Measurements from ENCODE around the gene TEDC1.

Gene TEDC1

DNA sequence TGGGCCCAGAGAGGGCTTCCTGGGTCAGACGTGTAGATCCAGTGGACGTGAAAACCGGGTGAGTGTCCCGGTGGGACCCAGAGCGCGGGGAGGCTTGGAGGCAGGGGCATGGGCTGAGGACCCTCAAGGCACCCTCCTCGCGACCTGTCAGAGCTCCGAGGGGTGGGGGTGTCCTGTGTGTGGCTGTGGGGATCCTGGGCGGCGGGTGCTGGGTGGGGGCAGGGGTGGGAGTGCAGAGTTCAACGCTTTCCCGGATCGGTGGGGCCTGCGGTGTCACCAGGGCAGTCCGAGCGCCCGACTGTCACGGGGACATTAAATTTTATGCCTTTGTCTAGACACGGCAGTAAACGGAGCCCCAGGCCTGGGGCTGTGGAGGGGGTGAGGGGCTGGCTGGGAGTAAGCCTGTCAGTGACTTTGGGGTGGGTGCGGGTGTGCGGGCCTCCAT, 36.4 kb downstream of the TEDC1 start:
- FAIRE-seq: no peak

DNA sequence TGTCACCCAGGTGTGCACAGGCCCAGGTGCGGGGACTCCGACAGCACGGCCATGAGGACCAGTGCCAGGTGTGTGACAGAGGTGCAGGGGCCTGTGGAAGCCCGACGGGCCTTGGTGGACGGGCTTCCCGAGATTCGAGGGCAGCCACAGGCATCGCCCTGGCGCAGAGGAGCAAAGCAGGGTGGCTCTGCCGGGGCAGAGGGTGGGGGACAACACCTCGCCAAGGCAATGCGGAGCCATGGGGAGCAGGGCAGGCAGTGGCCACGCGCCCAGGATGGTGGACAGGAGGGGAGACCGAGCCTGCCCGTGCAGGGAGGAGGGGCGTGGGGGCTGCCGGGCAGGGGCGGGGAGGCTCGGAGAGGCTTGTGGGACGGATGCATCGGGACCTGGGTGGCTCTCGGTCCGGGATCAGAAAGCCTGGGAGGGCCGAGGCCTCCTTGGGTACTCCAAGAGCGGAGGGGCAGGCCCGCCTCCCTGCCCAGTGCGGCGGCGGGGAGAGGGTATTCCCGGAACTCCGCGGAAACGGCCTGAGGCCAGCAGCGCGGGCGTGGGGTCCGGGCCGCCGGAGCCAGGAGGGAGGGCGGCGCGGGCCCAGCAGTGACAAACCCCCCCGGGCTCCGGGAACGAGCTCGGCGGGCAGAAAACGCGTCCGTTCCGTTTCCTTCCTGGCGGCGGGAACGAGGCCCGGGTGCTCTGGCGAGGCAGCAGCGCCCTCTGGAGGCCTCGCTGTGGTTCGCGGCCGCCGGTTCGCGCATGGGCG, 37.0 kb downstream of the TEDC1 start:
- FAIRE-seq: no peak

DNA sequence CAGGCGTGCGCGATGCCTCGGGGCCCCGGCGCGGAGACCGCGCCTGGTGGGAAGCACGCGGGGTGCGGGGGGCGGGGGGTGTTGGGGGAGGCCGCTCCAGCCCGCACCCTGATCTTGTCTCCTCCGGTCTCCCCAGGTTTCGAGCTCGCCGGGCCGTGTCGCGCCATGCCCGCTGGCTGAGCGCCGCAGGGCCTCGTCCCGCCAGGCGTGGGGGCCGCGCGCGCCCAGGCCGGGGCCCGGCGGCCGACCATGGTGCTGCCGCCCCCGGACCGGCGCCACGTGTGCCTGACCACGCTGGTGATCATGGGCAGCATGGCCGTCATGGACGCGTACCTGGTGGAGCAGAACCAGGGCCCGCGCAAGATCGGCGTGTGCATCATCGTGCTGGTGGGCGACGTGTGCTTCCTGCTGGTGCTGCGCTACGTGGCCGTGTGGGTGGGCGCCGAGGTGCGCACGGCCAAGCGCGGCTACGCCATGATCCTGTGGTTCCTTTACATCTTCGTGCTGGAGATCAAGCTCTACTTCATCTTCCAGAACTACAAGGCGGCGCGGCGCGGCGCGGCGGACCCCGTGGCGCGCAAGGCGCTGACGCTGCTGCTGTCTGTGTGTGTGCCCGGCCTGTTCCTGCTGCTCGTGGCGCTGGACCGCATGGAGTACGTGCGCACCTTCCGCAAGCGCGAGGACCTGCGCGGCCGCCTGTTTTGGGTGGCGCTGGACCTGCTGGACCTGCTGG, 37.7 kb downstream of the TEDC1 start:
- no peak for FAIRE-seq

DNA sequence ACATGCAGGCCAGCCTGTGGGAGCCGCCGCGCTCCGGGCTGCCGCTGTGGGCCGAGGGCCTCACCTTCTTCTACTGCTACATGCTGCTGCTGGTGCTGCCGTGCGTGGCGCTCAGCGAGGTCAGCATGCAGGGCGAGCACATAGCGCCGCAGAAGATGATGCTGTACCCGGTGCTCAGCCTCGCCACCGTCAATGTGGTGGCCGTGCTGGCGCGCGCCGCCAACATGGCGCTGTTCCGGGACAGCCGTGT, 38.2 kb downstream of the TEDC1 start:
- no peak for FAIRE-seq

DNA sequence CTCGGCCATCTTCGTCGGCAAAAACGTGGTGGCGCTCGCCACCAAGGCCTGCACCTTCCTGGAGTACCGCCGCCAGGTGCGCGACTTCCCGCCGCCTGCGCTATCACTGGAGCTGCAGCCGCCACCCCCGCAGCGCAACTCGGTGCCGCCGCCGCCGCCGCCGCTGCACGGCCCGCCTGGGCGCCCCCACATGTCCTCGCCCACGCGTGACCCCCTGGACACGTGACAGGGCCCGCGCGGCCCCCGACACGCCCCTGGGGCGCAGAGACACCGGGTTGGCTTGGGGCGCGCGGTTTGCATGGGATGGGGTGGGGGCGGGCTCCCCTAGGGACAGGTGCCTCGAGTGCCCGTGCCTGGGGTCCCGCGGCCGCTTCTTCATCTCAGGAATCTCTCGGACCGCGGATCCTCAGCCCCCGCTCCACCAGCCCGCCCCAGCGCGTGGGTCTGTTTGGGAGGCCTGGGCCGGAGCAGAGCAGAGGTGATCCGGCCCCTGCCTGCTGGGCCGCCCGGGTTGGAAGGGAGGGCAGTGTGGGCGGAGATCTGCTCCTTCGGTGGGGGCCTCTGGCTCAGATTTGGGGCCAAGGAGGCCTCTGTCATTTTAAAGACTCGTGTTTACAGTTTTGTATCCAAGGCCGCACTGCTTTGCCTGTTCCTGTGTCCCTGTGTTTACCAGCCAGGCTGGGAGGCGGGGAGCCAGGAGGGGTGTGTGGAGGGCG, 38.7 kb downstream of the TEDC1 start:
- no peak for FAIRE-seq

DNA sequence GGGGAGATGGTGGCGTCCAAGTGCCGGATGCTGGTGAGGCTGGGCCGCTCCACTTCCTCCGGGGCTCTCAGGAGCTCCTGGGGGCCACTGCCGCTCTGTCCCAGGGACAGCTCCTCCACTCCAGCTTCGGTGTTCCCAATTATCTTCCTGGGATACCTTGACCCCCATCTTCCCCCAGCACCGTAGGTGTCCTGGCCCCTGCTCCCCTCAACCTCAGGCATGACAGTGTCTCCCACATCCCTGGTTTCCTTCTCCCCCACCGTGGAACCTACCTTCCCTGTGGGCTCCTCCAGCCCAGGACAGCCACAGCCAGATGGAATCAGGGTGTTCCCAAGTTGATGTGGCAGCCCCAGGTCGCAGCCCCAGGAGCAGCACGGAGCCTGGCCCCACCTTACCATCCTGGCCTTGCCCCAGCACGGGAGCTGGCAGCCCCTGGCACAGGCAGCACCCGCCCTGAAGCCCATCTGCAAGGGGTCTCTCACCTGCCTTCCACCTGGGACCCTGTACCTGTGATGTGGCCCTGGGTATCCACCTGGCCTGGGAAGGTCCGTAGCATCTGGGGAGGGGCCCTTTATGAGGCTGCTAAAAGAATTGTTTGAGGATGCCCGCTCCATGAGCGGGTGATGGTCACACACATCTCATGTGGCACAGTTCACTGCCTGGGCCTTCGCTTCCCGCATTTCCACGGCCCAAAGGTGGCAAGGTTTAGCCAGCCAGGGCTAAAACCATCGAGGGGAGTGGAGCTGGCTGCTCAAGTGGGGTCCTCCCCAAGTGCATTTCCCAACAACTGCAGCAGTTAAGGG, 39.4 kb downstream of the TEDC1 start:
- no peak for FAIRE-seq

DNA sequence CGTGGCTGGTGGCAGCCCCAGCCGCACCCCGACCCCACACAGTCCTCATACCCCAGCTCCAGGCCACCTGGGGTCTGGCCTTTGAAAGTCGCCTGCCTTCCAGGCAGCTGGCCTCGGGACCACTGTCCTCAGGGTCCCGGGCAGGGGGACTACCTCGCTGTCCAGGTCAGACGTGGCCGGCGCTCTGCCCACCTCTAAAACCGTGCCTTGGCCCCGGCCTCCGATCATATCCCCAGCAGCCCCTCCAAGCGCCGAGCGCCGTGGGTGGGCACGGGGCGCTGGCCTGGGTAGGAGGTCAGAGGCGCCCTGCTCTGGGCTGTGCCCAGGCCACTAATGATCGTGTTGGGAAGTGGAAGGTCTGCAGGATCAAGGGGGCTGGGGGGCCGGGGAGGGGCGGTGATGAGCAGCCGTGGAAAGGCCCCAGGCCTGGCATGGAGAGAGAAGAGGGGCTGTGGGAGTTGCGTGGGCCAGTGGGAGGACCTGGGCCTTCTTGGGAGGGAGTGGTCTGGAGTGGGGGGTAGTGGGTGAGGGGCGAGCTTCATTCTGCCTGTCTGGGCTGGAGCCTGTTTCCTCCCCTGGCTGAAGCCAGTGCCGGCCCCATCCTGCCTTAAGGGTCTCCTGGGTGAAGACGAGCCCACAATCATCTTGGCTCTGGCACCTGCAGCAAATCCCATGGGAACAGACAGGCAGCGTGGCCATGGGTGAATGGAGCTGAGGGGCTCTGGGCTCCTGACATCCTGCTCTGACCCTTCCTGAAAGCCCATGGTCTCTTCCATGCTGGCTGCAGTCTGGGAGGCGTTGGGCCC, 40.2 kb downstream of the TEDC1 start:
- no peak for FAIRE-seq

DNA sequence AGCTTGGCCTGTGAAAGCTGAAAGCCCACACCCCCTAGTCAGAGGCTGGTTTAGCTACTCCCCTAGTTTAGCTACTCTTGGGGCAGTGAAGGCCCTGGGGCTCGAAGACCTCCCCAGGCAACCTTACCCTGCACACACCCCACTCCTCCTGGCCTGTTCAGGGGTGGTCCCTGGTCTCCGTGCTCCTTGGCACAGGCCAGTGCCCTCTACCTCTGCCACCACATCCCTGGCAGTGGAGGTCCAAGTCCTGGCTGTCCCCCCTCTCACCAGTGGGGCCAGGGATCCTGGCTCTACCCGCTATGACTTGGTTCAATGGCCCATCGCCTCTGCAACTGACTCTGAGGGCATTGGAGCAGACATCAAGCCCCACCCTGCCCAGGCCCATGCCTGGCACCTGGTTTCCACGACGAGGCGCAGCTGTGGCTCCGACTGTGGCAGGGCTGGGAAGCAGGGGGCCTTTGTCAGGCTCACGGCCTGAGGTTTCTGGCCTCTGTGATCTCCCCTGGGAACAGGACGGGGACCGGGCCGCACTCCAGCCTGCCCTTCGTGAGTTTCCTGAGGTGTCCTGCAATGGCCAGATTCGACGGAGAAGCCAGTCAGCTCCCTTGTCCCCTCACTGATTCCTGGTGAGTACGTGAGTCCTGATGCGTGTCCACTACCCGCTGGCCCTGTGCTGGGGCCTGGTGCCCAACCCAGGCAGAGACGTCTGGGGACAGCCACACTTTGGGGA, 41.0 kb downstream of the TEDC1 start:
- FAIRE-seq: no peak

DNA sequence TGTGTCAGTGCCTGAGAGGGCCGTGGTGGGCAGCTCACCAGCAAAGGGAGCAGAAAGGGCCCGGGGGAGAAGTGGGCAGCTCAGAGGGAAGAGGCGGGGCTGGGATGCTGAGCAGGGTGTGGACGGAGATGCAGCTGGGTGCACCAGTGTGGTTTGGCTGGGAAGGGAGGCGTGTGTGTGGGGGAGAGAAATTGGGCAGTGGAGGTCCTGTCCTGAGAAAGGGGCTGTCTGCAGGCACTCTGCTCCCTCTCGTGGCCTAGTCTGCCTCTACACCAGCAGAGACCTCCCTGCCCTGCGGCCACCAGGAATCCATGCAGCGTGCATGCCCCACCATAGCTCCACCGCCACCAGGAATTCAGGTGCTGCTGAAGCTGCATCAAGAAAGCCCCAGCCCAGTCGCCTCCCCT, 41.7 kb downstream of the TEDC1 start:
- no peak for FAIRE-seq

DNA sequence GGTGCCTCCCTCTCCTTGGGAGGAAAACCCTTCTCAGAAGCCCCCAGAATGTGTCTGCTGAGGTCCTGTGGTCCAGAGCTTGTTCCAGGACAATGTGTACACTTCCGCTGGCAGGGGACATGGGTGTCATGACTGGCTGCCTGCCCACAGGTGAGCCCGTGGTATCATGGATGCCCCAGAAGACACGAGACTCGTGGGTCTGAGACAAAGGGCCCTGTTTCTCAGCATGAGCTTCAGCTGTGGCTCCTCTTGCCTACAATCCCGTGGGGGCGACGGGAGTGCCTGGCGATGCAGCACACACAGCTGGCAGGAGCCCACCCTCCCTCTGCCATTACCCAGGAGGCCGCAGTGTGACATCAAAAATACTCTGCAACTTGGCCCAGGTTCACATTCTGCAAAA, 42.3 kb downstream of the TEDC1 start:
- FAIRE-seq: no peak

DNA sequence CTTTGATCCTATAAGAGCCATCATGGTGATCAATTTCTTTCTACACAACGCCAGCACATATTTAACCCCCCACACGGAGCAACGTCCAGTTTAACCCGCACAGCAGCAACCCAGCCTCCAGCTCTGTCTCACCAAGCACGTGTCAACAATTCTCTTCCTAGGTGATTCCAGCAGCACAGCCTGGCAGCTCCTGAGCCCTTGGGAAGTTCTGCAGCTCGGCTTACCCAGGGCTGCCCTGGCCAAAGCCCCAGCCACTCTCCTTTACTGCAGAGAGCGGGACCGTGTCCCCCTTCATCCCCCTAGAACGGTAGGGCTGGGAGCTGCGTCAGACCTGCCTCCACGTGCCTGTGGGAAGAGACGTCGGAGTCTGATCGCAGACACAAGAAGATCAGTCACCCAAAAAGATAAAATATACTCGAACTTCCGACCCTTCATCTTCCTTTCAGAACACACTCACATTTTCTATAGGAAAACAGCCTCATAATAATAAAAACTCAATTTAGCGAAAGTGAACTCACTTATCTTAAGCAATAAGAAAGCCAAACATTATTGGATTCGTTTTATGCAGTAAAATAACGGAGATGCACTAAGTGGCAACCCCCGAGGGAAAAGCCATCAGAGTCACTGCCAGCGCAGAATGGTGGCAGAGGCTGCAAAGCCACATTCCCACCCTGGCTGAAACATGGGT, 42.9 kb downstream of the TEDC1 start:
- FAIRE-seq: no peak

DNA sequence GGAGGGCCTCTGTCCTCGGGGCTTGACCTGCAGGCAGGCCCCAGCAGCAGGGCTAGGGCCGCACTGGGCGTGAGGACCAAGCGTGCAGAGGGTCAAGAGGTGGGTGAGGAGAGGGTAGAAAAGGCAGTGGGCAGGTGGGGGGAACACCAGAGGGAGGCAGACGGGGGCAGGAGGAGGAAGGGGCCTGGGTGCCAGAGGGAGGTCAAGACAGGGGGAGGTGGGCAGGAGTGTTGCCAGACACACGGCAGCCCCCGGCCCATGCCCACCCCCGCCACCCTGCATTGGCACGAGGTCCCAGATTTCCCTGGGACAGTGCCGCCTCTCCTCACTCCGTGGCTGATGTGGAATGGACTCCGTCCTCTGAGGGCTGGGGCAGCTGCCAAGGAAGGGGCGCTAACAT, 43.5 kb downstream of the TEDC1 start:
- no peak for FAIRE-seq

DNA sequence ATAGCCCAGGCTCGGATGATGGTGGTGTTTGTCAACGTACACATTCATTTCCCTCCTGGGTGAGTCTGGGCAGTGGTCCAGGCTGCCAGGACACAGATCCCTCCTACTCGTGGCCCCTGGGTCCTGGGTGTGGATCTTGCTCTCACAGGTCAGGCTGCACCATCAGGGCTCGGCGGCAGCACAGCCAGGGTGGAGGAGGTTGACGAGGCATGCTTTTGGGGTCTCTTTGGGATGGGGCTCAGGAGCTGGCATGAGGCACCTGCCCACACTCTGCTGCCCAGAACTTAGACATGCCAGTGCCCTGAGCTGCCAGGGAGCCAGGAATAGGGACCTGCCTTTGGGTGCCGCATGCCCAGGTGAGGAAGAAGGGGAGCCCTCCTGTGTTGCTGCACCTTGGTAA, 45.0 kb downstream of the TEDC1 start:
- FAIRE-seq: no peak

DNA sequence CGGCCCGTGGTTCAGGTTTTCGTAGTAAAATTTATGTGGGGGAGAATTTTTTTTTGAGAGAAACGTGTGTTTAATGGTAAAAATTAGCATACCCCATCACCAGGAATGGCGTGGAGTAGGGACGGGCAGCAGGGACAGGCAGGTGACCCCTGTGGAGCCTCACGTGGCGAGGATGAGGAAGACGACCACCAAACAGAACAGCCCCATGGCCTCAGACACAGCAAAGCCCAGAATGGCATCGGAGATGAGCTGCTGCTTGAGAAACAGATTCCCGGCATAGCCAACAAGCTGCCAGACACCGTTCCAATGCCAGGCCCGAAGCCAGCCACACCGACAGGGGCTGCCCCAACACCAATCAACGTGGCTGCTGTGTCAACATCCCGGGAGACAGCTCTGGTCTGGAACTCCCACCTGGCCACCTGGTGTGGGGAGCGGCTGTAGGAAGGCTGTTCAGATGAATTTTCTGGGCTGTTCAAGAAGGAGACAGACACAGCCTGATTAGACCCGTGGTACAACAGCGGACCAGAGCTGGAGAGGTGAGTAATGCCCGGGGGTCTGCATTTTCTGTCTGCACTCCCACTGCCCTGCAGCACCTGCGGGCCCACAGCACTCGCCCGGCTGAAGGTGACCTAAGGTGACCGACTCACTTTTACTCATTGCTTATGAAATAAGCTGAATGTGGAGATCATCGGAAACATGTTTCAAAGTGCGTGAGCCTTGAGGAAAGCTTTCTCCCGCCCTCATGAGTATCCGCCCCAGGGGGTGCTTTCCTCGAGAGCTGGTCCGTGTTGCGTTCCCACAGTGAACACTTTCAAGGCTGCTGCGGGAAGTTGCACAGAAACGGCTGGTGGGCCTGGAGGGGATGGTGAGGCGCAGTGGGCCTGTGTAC, 45.9 kb downstream of the TEDC1 start:
- no peak for FAIRE-seq

DNA sequence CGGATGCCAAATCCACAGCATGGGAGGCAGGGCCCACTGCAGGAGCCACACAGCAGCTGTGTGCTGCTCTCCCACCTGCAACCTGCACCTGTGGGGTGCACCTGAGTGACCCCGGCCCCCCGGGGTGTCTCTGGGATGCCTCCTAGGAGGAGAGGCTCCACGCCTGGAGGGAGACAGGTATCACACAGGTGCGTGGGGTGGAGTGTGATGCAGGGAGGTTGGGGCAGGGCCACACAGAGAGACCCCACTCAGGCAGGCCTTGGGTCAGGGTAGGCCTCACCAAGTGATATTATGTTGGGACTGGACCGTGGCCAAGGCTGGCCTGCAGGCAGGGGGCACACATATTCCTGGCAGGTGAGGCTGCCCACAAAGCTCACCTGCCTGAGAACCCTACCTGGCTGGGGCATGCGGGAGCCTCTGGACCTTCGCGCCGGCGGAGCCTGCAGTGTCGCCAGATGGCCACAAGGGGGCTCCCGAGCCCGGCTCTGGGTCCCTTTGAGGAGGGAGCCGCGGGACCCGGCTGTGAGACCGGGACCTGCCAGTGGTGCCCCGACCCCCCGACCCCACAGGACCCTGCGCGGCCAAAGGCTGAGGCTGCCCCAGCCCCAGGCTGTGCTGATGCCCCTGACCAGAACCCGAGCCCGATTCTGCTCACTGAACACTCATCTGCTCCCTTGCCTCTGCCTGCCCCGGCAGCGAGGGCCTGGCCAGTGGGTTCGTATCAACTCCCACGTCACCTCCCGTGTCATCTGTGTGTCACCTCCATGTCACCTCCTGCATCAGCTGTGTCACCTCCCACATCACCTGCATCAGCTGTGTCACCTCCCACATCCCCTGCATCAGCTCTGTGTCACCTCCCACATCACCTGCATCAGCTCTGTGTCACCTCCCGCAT, 46.8 kb downstream of the TEDC1 start:
- FAIRE-seq: no peak

DNA sequence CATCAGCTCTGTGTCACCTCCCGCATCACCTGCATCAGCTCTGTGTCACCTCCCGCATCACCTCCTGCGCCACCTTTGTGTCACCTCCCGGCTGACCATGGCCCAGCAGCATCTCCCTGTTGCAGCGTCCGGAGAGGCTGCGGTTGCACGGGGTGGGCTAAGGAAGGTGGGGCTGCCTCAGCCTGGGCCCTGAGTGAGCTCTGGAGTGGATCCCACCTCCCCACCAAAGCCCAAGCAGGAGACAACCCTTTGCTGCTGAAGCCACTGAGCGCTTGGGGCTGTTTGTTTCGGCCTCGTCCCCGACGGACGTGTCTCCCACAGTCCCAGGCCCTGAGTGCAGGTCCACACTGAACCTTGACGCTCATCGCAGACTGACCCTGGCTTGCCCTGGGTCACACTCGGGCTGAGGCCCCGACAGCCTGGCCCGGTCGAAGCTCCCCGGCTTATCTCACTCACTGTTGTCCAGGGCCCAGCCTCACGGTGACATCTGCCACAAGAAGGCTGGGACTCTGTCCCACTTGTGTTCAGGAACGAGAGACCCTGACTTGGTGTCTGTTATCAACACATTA, 47.5 kb downstream of the TEDC1 start:
- FAIRE-seq: no peak

DNA sequence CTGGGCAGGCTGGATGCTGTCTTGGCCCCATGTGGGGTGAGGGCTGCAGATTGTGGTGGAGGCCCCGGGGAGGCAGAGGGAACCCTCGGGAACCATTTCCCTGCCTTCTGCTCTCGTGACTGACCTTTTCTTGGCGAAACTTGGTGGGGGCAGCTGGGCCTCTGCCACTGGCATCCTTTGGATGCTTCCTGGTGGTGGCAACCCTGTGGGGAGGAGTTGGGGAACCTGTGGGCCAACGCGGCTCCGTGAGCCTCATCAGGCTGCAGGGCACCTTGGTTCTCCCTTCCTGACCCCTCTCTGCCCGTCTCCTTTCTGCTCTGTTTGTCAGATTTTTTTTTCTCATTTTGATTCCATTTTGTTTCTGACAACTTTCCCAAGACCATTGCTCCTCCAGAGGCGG, 49.8 kb downstream of the TEDC1 start:
- no peak for FAIRE-seq

DNA sequence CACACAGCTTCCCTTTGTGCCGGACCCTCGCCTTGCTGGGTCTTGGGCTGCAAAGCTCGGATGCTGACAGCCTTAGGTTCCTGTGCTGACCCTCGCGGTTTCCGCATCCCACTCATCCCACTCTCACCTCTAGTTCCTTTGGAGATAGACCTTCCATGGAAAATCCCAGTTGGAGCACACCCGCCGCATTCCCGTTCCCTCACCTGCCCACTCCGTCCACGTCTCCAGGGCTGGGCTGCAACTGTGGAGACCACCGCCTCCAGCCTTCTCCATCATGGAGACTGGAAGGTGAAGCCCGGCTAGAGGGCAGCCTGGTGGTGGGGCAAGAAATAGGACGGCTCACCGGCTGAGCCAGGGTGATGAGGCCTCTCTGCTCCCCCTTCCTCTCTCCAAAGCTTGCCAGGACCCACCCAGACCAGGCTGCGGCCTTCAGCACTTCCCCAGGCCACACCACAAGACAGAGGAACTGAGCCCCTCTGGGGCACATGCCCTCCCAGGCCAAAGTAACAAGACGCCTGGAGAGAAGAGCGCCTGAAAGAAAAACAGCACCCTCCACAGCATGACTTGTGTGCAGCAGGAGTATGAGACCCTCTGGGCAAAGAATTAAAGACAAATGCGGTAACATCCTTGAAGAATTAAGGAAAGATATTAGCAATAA, 50.3 kb downstream of the TEDC1 start:
- FAIRE-seq: no peak
